C4-2B (cell line): ENCODE data around the gene SETDB1.
"Not testable (repeated sequence)": the region's sequence is repeated elsewhere in the genome, so short reads cannot be mapped to it uniquely, and the experiment has no call there.

ENCODE experiments used
- H3K27ac ChIP-seq: fragments of 450-650 bp; 2 replicates; pipeline ENCODE4 v1.5.1; 2017
- ZFX ChIP-seq: fragments of 450-650 bp; IDR thresholded peaks from 2 replicates; pipeline ENCODE4 v1.6.1; 2017
- TF ChIP-seq, protein P1 (sequence below): fragments of 450-650 bp; conservative IDR thresholded peaks from 2 replicates; pipeline ENCODE4 v1.5.1; 2017; ENCODE audit warnings: mild to moderate bottlenecking

The SETDB1 gene

GRCh38 chr1:150895618-150896017 is 30.5 kb upstream of the SETDB1 start:
- no peak for TF ChIP-seq ZFX
- TF ChIP-seq, protein P1, sequence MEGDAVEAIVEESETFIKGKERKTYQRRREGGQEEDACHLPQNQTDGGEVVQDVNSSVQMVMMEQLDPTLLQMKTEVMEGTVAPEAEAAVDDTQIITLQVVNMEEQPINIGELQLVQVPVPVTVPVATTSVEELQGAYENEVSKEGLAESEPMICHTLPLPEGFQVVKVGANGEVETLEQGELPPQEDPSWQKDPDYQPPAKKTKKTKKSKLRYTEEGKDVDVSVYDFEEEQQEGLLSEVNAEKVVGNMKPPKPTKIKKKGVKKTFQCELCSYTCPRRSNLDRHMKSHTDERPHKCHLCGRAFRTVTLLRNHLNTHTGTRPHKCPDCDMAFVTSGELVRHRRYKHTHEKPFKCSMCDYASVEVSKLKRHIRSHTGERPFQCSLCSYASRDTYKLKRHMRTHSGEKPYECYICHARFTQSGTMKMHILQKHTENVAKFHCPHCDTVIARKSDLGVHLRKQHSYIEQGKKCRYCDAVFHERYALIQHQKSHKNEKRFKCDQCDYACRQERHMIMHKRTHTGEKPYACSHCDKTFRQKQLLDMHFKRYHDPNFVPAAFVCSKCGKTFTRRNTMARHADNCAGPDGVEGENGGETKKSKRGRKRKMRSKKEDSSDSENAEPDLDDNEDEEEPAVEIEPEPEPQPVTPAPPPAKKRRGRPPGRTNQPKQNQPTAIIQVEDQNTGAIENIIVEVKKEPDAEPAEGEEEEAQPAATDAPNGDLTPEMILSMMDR: no peak
- H3K27ac ChIP-seq: no peak overlapping the region

DNA sequence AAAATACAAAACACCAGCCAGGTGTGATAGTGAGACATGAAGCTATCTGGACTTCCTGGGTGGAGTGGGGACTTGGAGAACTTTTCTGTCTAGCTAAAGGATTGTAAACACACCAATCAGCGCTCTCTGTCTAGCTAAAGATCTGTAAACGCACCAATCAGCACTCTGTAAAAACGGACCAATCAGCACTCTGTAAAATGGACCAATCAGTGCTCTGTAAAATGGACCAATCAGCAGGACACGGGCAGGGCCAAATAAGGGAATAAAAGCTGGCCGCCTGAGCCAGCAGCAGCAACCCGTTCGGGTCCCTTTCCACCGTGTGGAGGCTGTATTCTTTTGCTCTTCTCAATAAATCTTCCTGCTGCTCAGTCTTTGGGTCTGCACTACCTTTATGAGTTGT is 26.4 kb upstream of the SETDB1 start:
- not testable (repeated sequence) for H3K27ac ChIP-seq

DNA sequence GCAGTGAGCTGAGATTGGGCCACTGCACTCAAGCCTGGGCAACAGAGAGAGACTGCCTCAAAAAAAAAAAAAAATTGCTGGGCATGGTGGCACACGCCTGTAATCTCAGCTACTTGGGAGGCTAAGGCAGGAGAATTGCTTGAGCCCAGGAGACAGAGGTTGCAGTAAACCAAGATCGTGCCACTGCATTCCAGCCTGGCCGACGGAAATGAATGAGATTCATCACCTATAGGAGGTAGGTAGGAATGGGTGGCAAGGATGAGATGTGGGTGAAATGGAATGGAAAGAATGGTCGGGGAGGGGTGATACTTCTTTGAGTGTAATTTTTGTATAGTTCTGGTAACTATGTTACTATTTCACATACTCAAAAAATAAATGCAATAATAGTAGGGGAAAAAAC is 23.8 kb upstream of the SETDB1 start:
- TF ChIP-seq, protein P1: no peak
- TF ChIP-seq ZFX: no peak
- no peak overlapping the region for H3K27ac ChIP-seq

DNA sequence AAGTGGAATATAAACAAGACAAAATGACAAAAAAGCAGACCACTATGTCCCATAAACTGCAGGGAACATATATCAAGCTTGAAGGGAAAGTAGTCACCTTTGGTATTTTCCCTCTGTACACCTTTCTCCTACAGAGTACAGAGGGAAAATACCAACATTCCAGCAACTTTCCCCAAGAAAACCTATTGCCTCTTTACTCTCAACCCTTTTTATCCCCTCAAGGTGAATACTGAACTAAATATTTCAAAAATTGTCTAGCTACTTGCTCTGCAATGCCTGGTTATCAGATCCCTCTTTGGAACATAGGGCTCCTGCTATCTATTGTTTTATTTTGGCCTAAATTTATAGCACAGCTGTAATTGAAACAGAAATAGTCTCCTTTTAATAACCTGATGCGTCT is 23.4 kb upstream of the SETDB1 start:
- TF ChIP-seq, protein P1: no peak
- TF ChIP-seq ZFX: no peak
- no peak overlapping the region for H3K27ac ChIP-seq

- H3K27ac ChIP-seq: peak overlapping the region; percentile 77
- TF ChIP-seq, protein P1: no peak
- no peak for TF ChIP-seq ZFX
These were observed 20.9 kb upstream of the SETDB1 start for GRCh38 chr1:150905301-150905700.

GRCh38 chr1:150906329-150906728 is 19.8 kb upstream of the SETDB1 start:
- TF ChIP-seq, protein P1: no peak
- TF ChIP-seq ZFX: no peak
- H3K27ac ChIP-seq: peak overlapping the region; percentile 77

- peak overlapping the region; percentile 77 for H3K27ac ChIP-seq
- TF ChIP-seq, protein P1: no peak
- no peak for TF ChIP-seq ZFX
These were observed 19.4 kb upstream of the SETDB1 start for GRCh38 chr1:150906813-150907212.

- TF ChIP-seq, protein P1: no peak
- TF ChIP-seq ZFX: no peak
- H3K27ac ChIP-seq: no peak overlapping the region
These were observed 16.5 kb upstream of the SETDB1 start for GRCh38 chr1:150909585-150910180.
